Peyer's patch (tissue), 4 donors: ENCODE measurements around the gene PNKP.

ENCODE experiments used
- CTCF ChIP-seq, 6 experiments: fragments of 450-650 bp in 4 of 6; fragments of 200-600 bp in 2 of 6; sonication (generic) in 1 of 6; IDR thresholded peaks; one replicate each; pipeline ENCODE4 v1.5.1; 2017 to 2019; ENCODE audit warnings: antibody characterized with exemption in 6 of 6, mild to moderate bottlenecking in 3 of 6, moderate library complexity in 1 of 6
- POLR2A ChIP-seq, 2 donors: fragments of 450-650 bp; IDR thresholded peaks; one replicate each; pipeline ENCODE4 v1.5.1; 2017; ENCODE audit warnings: antibody characterized with exemption in 2 of 2, mild to moderate bottlenecking in 2 of 2, moderate library complexity in 2 of 2

GRCh38 chr19:49879243-49879963 lies 12.0 kb upstream of the PNKP start:
- TF ChIP-seq CTCF (IDR thresholded peaks at IDR 0.05) (no peak), POLR2A (IDR thresholded peaks at IDR 0.05) (no peak)
